Skeletal muscle tissue (tissue), 4 donors: ENCODE data around the gene CLPSL2. TPM values are rescaled to one million over a fixed set of nuclear protein-coding genes. Genes with fewer than 3 reads are reported as not detected.

Source experiments
- H3K27ac ChIP-seq: one replicate; pipeline ENCODE4 v1.7.0; 2013; ENCODE audit warnings: mild to moderate bottlenecking, low read depth, low read length, inconsistent platforms
- H3K27me3 ChIP-seq, 3 donors: one replicate each; pipeline ENCODE4 v1.7.0; 2013; ENCODE audit warnings: low read length in 3 of 3; ENCODE audit not compliant: control insufficient read depth in 3 of 3, insufficient read depth in 3 of 3
- H3K36me3 ChIP-seq, 3 donors: one replicate each; pipeline ENCODE4 v1.7.0; 2013; ENCODE audit warnings: low read length in 3 of 3; ENCODE audit not compliant: control insufficient read depth in 3 of 3, insufficient read depth in 3 of 3
- H3K4me1 ChIP-seq, 3 donors: one replicate each; pipeline ENCODE4 v1.7.0; 2013; ENCODE audit warnings: low read length in 3 of 3, mild to moderate bottlenecking in 3 of 3; ENCODE audit not compliant: control insufficient read depth in 3 of 3, insufficient read depth in 3 of 3
- H3K4me3 ChIP-seq, 3 donors: one replicate each; pipeline ENCODE4 v1.7.0; 2013; ENCODE audit warnings: low read length in 3 of 3
- H3K9ac ChIP-seq, 3 donors: one replicate each; pipeline ENCODE4 v1.7.0; 2013; ENCODE audit warnings: low read length in 3 of 3, mild to moderate bottlenecking in 3 of 3, moderate library complexity in 2 of 3, low read depth in 1 of 3
- H3K9me3 ChIP-seq, 3 donors: one replicate each; pipeline ENCODE4 v1.7.0; 2013; ENCODE audit warnings: low read length in 3 of 3; ENCODE audit not compliant: control insufficient read depth in 3 of 3
- total RNA-seq: library from RNA; depleted of rRNA; stranded (reverse); fragments of >200 nt; gene quantifications from one replicate; pipeline ENCODE4 v1.2.3, GENCODE V29; 2014
- donor health status: Osteomylitis.

The CLPSL2 gene
- total RNA-seq, 1 donor from 2014 or later: not detected

- peaks cover 0 to 15% (median 9%) of the 10 kb centered on the region in 3 donors for H3K27me3 ChIP-seq
- no peak overlapping the region for H3K4me3 ChIP-seq
- no peaks in the 10 kb centered on the region for H3K9me3 ChIP-seq
- no peaks in the 10 kb centered on the region for H3K36me3 ChIP-seq
- H3K27ac ChIP-seq: no peak overlapping the region
- H3K9ac ChIP-seq: no peak overlapping the region
- no peaks in the 10 kb centered on the region for H3K4me1 ChIP-seq
These were observed 22.3 kb downstream of the CLPSL2 start for GRCh38 chr6:35798706-35799105.

- H3K4me1 ChIP-seq: no peaks in the 10 kb centered on the region
- no peak overlapping the region for H3K9ac ChIP-seq
- H3K9me3 ChIP-seq: no peaks in the 10 kb centered on the region
- H3K36me3 ChIP-seq: no peaks in the 10 kb centered on the region
- no peak overlapping the region for H3K27ac ChIP-seq
- H3K4me3 ChIP-seq: no peak overlapping the region
- peaks cover 8 to 17% (median 12%) of the 10 kb centered on the region in 3 donors for H3K27me3 ChIP-seq
These were observed 24.8 kb downstream of the CLPSL2 start for GRCh38 chr6:35801148-35801547.

GRCh38 chr6:35804996-35805736 lies 28.8 kb downstream of the CLPSL2 start, which contains the start of gene LHFPL5:
Gene LHFPL5, plus strand, starts transcription at chr6:35805352. Its CDS starts 319 bp downstream, at chr6:35805671.
- Histone ChIP-seq H3K27me3 (peaks cover 6 to 20% (median 17%) of the 10 kb centered on the region in 3 donors), H3K9me3 (no peaks in the 10 kb centered on the region), H3K36me3 (no peaks in the 10 kb centered on the region), H3K27ac (no peak within 1 kb of the TSS), H3K9ac (no peak within 1 kb of the TSS), H3K4me1 (no peaks in the 10 kb centered on the region), H3K4me3 (peak within 1 kb of the TSS in 1 of 3 donors; percentile 29)

- no peaks in the 10 kb centered on the region for H3K36me3 ChIP-seq
- H3K4me3 ChIP-seq: no peak overlapping the region
- no peak overlapping the region for H3K27ac ChIP-seq
- H3K9me3 ChIP-seq: no peaks in the 10 kb centered on the region
- peaks cover 0 to 9% (median 3%) of the 10 kb centered on the region in 3 donors for H3K4me1 ChIP-seq
- H3K9ac ChIP-seq: no peak overlapping the region
- H3K27me3 ChIP-seq: peaks cover 6 to 26% (median 17%) of the 10 kb centered on the region in 3 donors
These were observed 32.3 kb downstream of the CLPSL2 start for GRCh38 chr6:35808688-35809087.

GRCh38 chr6:35809809-35810208 lies 33.4 kb downstream of the CLPSL2 start:
- Histone ChIP-seq H3K27me3 (peaks cover 6 to 33% (median 18%) of the 10 kb centered on the region in 3 donors), H3K36me3 (no peaks in the 10 kb centered on the region), H3K9ac (no peak overlapping the region), H3K9me3 (no peaks in the 10 kb centered on the region), H3K4me3 (no peak overlapping the region), H3K27ac (no peak overlapping the region), H3K4me1 (peaks cover 0 to 9% (median 3%) of the 10 kb centered on the region in 3 donors)

- Histone ChIP-seq H3K9ac (no peak overlapping the region), H3K4me3 (no peak overlapping the region), H3K4me1 (peaks cover 0 to 9% (median 3%) of the 10 kb centered on the region in 3 donors), H3K9me3 (no peaks in the 10 kb centered on the region), H3K36me3 (no peaks in the 10 kb centered on the region), H3K27ac (no peak overlapping the region), H3K27me3 (peaks cover 0 to 27% (median 12%) of the 10 kb centered on the region in 3 donors)
These were observed 34.7 kb downstream of the CLPSL2 start for GRCh38 chr6:35810971-35811698.

GRCh38 chr6:35811699-35811995 lies 35.2 kb downstream of the CLPSL2 start:
- no peaks in the 10 kb centered on the region for H3K9me3 ChIP-seq
- H3K27me3 ChIP-seq: peaks cover 0 to 25% (median 8%) of the 10 kb centered on the region in 3 donors
- no peaks in the 10 kb centered on the region for H3K36me3 ChIP-seq
- no peak overlapping the region for H3K4me3 ChIP-seq
- H3K27ac ChIP-seq: no peak overlapping the region
- peaks cover 0 to 9% (median 3%) of the 10 kb centered on the region in 3 donors for H3K4me1 ChIP-seq
- no peak overlapping the region for H3K9ac ChIP-seq

- Histone ChIP-seq H3K9ac (no peak overlapping the region), H3K4me1 (no peaks in the 10 kb centered on the region), H3K4me3 (no peak overlapping the region), H3K9me3 (peaks cover 0 to 3% (median 0%) of the 10 kb centered on the region in 3 donors), H3K27me3 (peaks cover 0 to 10% (median 4%) of the 10 kb centered on the region in 3 donors), H3K36me3 (no peaks in the 10 kb centered on the region), H3K27ac (no peak overlapping the region)
These were observed 41.1 kb downstream of the CLPSL2 start for GRCh38 chr6:35817515-35817914.

- H3K4me1 ChIP-seq: no peaks in the 10 kb centered on the region
- no peaks in the 10 kb centered on the region for H3K36me3 ChIP-seq
- H3K9me3 ChIP-seq: peaks cover 0 to 2% (median 0%) of the 10 kb centered on the region in 3 donors
- H3K9ac ChIP-seq: no peak overlapping the region
- no peak overlapping the region for H3K4me3 ChIP-seq
- H3K27me3 ChIP-seq: no peaks in the 10 kb centered on the region
- H3K27ac ChIP-seq: no peak overlapping the region
These were observed 47.2 kb downstream of the CLPSL2 start for GRCh38 chr6:35823601-35824000.

GRCh38 chr6:35824552-35825192 lies 48.3 kb downstream of the CLPSL2 start:
- H3K27ac ChIP-seq: no peak overlapping the region
- no peaks in the 10 kb centered on the region for H3K36me3 ChIP-seq
- H3K9me3 ChIP-seq: peaks cover 0 to 2% (median 0%) of the 10 kb centered on the region in 3 donors
- H3K4me1 ChIP-seq: no peaks in the 10 kb centered on the region
- no peaks in the 10 kb centered on the region for H3K27me3 ChIP-seq
- H3K9ac ChIP-seq: no peak overlapping the region
- no peak overlapping the region for H3K4me3 ChIP-seq
